ENCODE data around the gene TMEM128. TPM values are rescaled to one million over a fixed set of nuclear protein-coding genes. Genes with fewer than 3 reads are reported as not detected.
"Not testable (repeated sequence)": the region's sequence is repeated elsewhere in the genome, so short reads cannot be mapped to it uniquely, and the experiment has no call there.

TMEM128 gene
- total RNA-seq, 1 donor from 2014 or later: 19.8 TPM

GRCh38 chr4:4247696-4248028 is 361 bp downstream of the TMEM128 start:
- peaks cover 20% of the 10 kb centered on the region for H3K4me1 Mint-ChIP-seq (ENCODE audit: unreplicated experiment)
- H3K36me3 Mint-ChIP-seq (ENCODE audit: low read depth, unreplicated experiment): peaks cover 16% of the 10 kb centered on the region

GRCh38 chr4:4245172-4245571 is 2.9 kb downstream of the TMEM128 start:
- Mint-ChIP-seq H3K36me3 (ENCODE audit: low read depth, unreplicated experiment) (peaks cover 21% of the 10 kb centered on the region), H3K27me3 (ENCODE audit: unreplicated experiment) (peaks cover 4% of the 10 kb centered on the region), H3K27ac (ENCODE audit: unreplicated experiment) (peak overlapping the region; percentile 43), H3K9me3 (ENCODE audit: unreplicated experiment) (no peaks in the 10 kb centered on the region), H3K4me3 (ENCODE audit: unreplicated experiment) (peak overlapping the region; percentile 56), H3K4me1 (ENCODE audit: unreplicated experiment) (peaks cover 20% of the 10 kb centered on the region)
- no peak for DNase-seq (ENCODE audit: low spot score)
- no peak for TF ChIP-seq CTCF (IDR thresholded peaks at IDR 0.05; ENCODE audit: unreplicated experiment)

More at GRCh38 chr4:4247696-4248028, 361 bp downstream of the TMEM128 start:
- TF ChIP-seq CTCF (IDR thresholded peaks at IDR 0.05; ENCODE audit: unreplicated experiment): no peak
- Mint-ChIP-seq H3K27me3 (ENCODE audit: unreplicated experiment) (peaks cover 4% of the 10 kb centered on the region), H3K4me3 (ENCODE audit: unreplicated experiment) (peak overlapping the region; percentile 89), H3K27ac (ENCODE audit: unreplicated experiment) (peak overlapping the region; percentile 49), H3K9me3 (ENCODE audit: unreplicated experiment) (no peaks in the 10 kb centered on the region)
- DNase-seq (ENCODE audit: low spot score): no peak

- not testable (repeated sequence) for H3K27me3 Mint-ChIP-seq (ENCODE audit: unreplicated experiment); DNase-seq (ENCODE audit: low spot score); H3K27ac Mint-ChIP-seq (ENCODE audit: unreplicated experiment); H3K4me1 Mint-ChIP-seq (ENCODE audit: unreplicated experiment); H3K4me3 Mint-ChIP-seq (ENCODE audit: unreplicated experiment); H3K9me3 Mint-ChIP-seq (ENCODE audit: unreplicated experiment)
- H3K36me3 Mint-ChIP-seq (ENCODE audit: low read depth, unreplicated experiment): peaks cover 23% of the 10 kb centered on the region
Measured at GRCh38 chr4:4239551-4239950, 8.5 kb downstream of the TMEM128 start.

GRCh38 chr4:4233610-4234009 is 14.4 kb downstream of the TMEM128 start:
- Mint-ChIP-seq H3K27me3 (ENCODE audit: unreplicated experiment) (peaks cover 2% of the 10 kb centered on the region), H3K36me3 (ENCODE audit: low read depth, unreplicated experiment) (peaks cover 4% of the 10 kb centered on the region), H3K4me1 (ENCODE audit: unreplicated experiment) (no peaks in the 10 kb centered on the region), H3K9me3 (ENCODE audit: unreplicated experiment) (peaks cover 4% of the 10 kb centered on the region), H3K4me3 (ENCODE audit: unreplicated experiment) (no peak overlapping the region), H3K27ac (ENCODE audit: unreplicated experiment) (no peak overlapping the region)
- no peak for DNase-seq (ENCODE audit: low spot score)
- no peak for TF ChIP-seq CTCF (IDR thresholded peaks at IDR 0.05; ENCODE audit: unreplicated experiment)

- no peak for DNase-seq (ENCODE audit: low spot score)
- Mint-ChIP-seq H3K4me3 (ENCODE audit: unreplicated experiment) (no peak overlapping the region), H3K27me3 (ENCODE audit: unreplicated experiment) (peaks cover 19% of the 10 kb centered on the region), H3K9me3 (ENCODE audit: unreplicated experiment) (peaks cover 9% of the 10 kb centered on the region), H3K4me1 (ENCODE audit: unreplicated experiment) (peaks cover 5% of the 10 kb centered on the region), H3K27ac (ENCODE audit: unreplicated experiment) (peak overlapping the region; percentile 38), H3K36me3 (ENCODE audit: low read depth, unreplicated experiment) (peaks cover 13% of the 10 kb centered on the region)
- no peak for TF ChIP-seq CTCF (IDR thresholded peaks at IDR 0.05; ENCODE audit: unreplicated experiment)
Measured at GRCh38 chr4:4228356-4228668, 19.7 kb downstream of the TMEM128 start.
